Measurements from ENCODE around the gene MAP2. TPM values are rescaled to one million over a fixed set of nuclear protein-coding genes. Genes with fewer than 3 reads are reported as not detected.
A peak's percentile ranks its signal among the peaks of the same experiment; 100 is the strongest.

Gene MAP2
- total and polyA plus RNA-seq, 8 donors, result 2.1 to 24.6 (median 11.8) TPM

GRCh38 chr2:209523867-209524266, 100.0 kb downstream of the MAP2 start:
- WGBS, 5 donors, result 68 to 77% (median 74%) methylated on average over 2 of the region's 2 CpGs
- H3K27me3 ChIP-seq, result no peaks in the 10 kb centered on the region
- no peaks in the 10 kb centered on the region for H3K9me3 ChIP-seq
- no peak overlapping the region for H3K4me3 ChIP-seq
- peaks cover 7 to 18% (median 10%) of the 10 kb centered on the region in 4 donors for H3K4me1 ChIP-seq
- TF ChIP-seq POLR2A (IDR thresholded peaks at IDR 0.05) (no peak), CTCF (IDR thresholded peaks at IDR 0.05) (no peak), EP300 (IDR thresholded peaks at IDR 0.05) (no peak), POLR2AphosphoS5 (IDR thresholded peaks at IDR 0.05) (no peak)
- DNase-seq, result no peak
- no peaks in the 10 kb centered on the region for H3K36me3 ChIP-seq
- no peak overlapping the region for H3K27ac ChIP-seq
- intact Hi-C loops (cut with DNase I; ENCODE audit: low total_unique reads), result no loop called here

GRCh38 chr2:209525331-209525730, 101.5 kb downstream of the MAP2 start:
- TF ChIP-seq POLR2A (IDR thresholded peaks at IDR 0.05) (no peak), CTCF (IDR thresholded peaks at IDR 0.05) (no peak), POLR2AphosphoS5 (IDR thresholded peaks at IDR 0.05) (no peak), EP300 (IDR thresholded peaks at IDR 0.05) (no peak)
- 61 to 80% (median 68%) methylated on average over 3 of the region's 3 CpGs for WGBS, 5 donors
- peak overlapping the region in 3 of 5 donors; percentile 23 to 69 (median 41) for H3K27ac ChIP-seq
- intact Hi-C loops (cut with DNase I; ENCODE audit: low total_unique reads), result no loop called here
- H3K9me3 ChIP-seq, result no peaks in the 10 kb centered on the region
- H3K4me3 ChIP-seq, result no peak overlapping the region
- peaks cover 7 to 18% (median 10%) of the 10 kb centered on the region in 4 donors for H3K4me1 ChIP-seq
- no peaks in the 10 kb centered on the region for H3K36me3 ChIP-seq
- H3K27me3 ChIP-seq, result no peaks in the 10 kb centered on the region
- DNase-seq, result no peak

- Histone ChIP-seq H3K27me3 (no peaks in the 10 kb centered on the region), H3K4me1 (peaks cover 7 to 18% (median 10%) of the 10 kb centered on the region in 4 donors), H3K9me3 (no peaks in the 10 kb centered on the region), H3K4me3 (no peak overlapping the region), H3K27ac (peak overlapping the region in 4 of 5 donors; percentile 15 to 69 (median 52)), H3K36me3 (no peaks in the 10 kb centered on the region)
- DNase-seq, result peak in 1 of 2 donors; percentile 72
- intact Hi-C loops (cut with DNase I; ENCODE audit: low total_unique reads), result no loop called here
- TF ChIP-seq CTCF (IDR thresholded peaks at IDR 0.05), result no peak
- no peak for TF ChIP-seq POLR2AphosphoS5 (IDR thresholded peaks at IDR 0.05)
- TF ChIP-seq EP300 (IDR thresholded peaks at IDR 0.05), result no peak
- TF ChIP-seq POLR2A (IDR thresholded peaks at IDR 0.05), result no peak
Measured at GRCh38 chr2:209525834-209526281, 102.0 kb downstream of the MAP2 start.

- H3K4me1 ChIP-seq, result peaks cover 7 to 18% (median 10%) of the 10 kb centered on the region in 4 donors
- 0 to 13% (median 3%) methylated on average over 1 of the region's 1 CpG for WGBS, 5 donors
- no peaks in the 10 kb centered on the region for H3K36me3 ChIP-seq
- DNase-seq, result peak in 1 of 2 donors; percentile 59
- H3K9me3 ChIP-seq, result no peaks in the 10 kb centered on the region
- H3K27me3 ChIP-seq, result no peaks in the 10 kb centered on the region
- intact Hi-C loops (cut with DNase I; ENCODE audit: low total_unique reads), result no loop called here
- peak overlapping the region in 1 of 4 donors; percentile 11 for H3K4me3 ChIP-seq
- TF ChIP-seq EP300 (IDR thresholded peaks at IDR 0.05), result no peak
- peak overlapping the region in 4 of 5 donors; percentile 15 to 69 (median 52) for H3K27ac ChIP-seq
Measured at GRCh38 chr2:209526561-209526960, 102.7 kb downstream of the MAP2 start.

GRCh38 chr2:209529579-209529978, 105.7 kb downstream of the MAP2 start:
- no peaks in the 10 kb centered on the region for H3K9me3 ChIP-seq
- peaks cover 7 to 18% (median 10%) of the 10 kb centered on the region in 4 donors for H3K4me1 ChIP-seq
- no peak overlapping the region for H3K4me3 ChIP-seq
- no peaks in the 10 kb centered on the region for H3K36me3 ChIP-seq
- no peaks in the 10 kb centered on the region for H3K27me3 ChIP-seq
- no peak for DNase-seq
- intact Hi-C loops (cut with DNase I; ENCODE audit: low total_unique reads), result no loop called here
- no peak overlapping the region for H3K27ac ChIP-seq
- 58 to 79% (median 72%) methylated on average over 3 of the region's 3 CpGs for WGBS, 5 donors
- TF ChIP-seq POLR2AphosphoS5 (IDR thresholded peaks at IDR 0.05), result no peak
